ENCODE results near the gene IGFBP1. TPM values are rescaled to one million over a fixed set of nuclear protein-coding genes. Genes with fewer than 3 reads are reported as not detected.

IGFBP1 gene
- total and polyA plus RNA-seq, 2 of the 13 experiments (the other 11 are each of a cell fraction or from before 2014, with no cell fraction given): 5.4 to 885 TPM

DNA sequence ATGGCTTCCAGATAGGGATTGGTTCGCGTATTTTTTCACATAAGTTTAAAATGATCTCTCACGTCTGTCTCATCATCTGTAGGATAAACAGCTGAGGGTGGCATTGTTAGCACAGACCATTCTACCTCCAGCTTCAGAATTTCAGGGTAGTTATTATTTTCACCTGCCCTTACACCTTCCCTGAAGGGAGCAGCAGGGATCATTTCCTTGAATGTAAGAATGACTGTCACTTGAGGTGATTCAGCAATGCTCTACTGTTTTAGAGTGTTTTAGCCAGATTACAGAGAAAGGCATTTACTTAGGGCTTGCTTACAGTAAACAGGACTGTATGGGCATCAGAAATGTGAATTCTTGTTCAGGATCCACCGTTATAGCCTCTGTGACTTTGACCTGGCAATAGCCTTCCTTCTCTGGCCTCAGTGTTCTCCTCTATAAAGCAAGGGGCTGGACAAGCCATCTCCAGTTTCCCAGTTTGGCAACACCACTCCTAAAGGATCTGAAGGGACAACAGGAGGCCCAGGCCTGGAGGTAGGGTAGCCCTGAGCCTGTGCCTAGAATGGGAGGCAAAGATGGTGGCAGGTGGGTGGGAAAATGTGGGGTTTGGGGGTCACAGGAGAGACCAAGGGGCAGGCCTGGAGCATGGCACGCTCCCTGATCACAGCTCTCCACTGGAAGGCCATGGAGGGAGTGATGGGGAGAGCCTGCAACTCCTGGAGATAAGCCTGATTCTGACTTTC is 1.2 kb upstream of the IGFBP1 start (continued):
- TF ChIP-seq ZNF687 (CRISPR knock-in tag; IDR thresholded peaks at IDR 0.05): peak; percentile 50; the same call in 1 of the 2 replicates
- peak; percentile 31; the same call in 1 of the 2 replicates for TF ChIP-seq HNF1B (CRISPR knock-in tag; IDR thresholded peaks at IDR 0.05)
- peak; percentile 23; the same call in 1 of the 2 replicates for TF ChIP-seq ERF (CRISPR knock-in tag; IDR thresholded peaks at IDR 0.05)
- 0 out of 2 replicates have a peak, but pooled peaks have one; percentile 23 for TF ChIP-seq SMAD1 (CRISPR knock-in tag; IDR thresholded peaks at IDR 0.05; ENCODE audit: borderline replicate concordance, low read depth)
- TF ChIP-seq CCAR2 (optimal IDR thresholded peaks at IDR 0.05; ENCODE audit: low read depth, low read length): no peak
- TF ChIP-seq ZNF691 (CRISPR knock-in tag; IDR thresholded peaks at IDR 0.05; ENCODE audit: borderline replicate concordance, low read depth): no peak
- no peak for TF ChIP-seq ZBTB14 (CRISPR knock-in tag; IDR thresholded peaks at IDR 0.05)
- TF ChIP-seq ATF5 (CRISPR knock-in tag; IDR thresholded peaks at IDR 0.05; ENCODE audit: low read depth): no peak
- no peak for TF ChIP-seq ZIK1 (CRISPR knock-in tag; IDR thresholded peaks at IDR 0.05; ENCODE audit: borderline replicate concordance, low read depth)
- TF ChIP-seq DNMT3B (CRISPR knock-in tag; conservative IDR thresholded peaks at IDR 0.05): no peak
- 0 out of 2 replicates have a peak, but pooled peaks have one; percentile 23 for TF ChIP-seq SMYD3 (CRISPR knock-in tag; IDR thresholded peaks at IDR 0.05)
- TF ChIP-seq ZNF574 (CRISPR knock-in tag; IDR thresholded peaks at IDR 0.05): no peak
- TF ChIP-seq MEIS1 (CRISPR knock-in tag; IDR thresholded peaks at IDR 0.05; ENCODE audit: borderline replicate concordance): no peak
- no peak for TF ChIP-seq ZNF629 (CRISPR knock-in tag; conservative IDR thresholded peaks at IDR 0.05)

Measured in HepG2 (cell line).